AG20443 (cell line): ENCODE measurements around the gene EGLN3.

ENCODE experiments used
- DNase-seq: peaks from one replicate; pipeline ENCODE4 v3.0.0; 2012; ENCODE audit warnings: low spot score, mixed read lengths

Gene EGLN3

DNA sequence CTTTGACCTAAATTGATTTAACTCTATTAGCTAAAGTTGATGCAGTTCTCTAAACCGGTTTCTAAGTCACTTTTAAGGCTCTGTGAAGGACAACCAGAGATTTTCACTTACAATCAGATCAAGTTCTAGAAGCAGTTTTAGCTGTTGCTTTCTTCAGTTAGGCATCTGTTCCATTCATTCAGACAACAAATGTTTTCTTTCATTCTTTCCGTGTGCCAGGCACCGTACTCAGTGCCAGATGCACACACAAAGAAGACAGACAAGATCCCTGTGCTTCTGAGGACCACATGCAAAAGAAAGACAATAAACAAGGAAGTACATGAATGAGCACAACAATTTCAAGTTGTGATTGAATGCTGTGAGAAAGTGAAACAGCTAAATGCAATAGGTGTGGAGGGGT is 11.1 kb upstream of the EGLN3 start:
- no peak for DNase-seq

DNA sequence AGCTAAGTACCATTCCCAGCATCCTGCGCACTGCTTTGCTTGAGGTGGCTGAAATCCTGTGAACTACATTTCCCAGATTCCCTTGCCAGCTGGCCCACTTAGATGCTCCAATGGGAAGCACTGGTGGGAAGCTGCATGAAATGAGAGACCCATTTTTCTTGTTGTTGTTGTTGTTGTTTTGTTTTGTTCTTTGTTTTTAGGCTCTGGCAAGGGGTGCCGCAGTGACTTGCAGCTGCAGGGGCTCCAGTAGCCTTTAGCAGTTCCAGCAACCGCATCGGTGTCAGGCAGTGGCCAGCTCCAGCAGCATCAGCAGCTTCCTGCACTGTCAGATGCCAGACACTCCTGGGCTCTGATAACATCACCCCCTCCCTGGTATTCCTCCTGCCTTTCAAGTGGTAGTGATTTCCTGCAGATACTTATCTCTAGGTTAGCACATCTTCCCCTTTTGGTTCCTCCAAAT is 8.8 kb upstream of the EGLN3 start:
- DNase-seq = no peak

DNA sequence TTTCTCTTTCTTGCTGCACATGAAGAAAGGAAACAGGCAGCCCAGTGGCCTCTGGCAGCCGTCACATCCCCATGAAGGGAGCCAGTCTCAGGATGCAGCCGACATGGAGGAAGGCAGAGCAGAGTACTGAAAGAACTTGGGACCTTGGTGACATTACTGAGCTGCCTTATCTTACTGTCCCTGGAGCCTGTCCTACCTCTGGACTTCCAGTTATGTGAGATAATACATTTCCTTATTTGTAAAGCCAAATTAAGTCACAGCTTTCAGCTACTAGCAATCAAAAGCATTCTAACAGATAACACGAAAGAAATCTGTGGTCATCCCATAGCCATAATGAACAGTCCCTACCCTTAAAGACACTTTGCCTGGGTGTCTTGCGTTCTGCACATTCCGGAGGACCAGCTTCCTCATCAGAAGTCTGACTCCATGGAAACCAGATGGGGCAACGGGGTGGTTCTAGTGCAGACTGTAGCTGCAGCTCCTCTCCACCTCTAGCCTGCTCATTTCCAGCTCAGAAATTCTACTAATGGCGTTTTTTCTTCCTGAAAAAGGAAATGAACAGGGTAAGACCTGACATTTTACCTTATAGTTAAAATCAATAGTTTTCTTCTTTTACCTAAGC is 7.8 kb upstream of the EGLN3 start:
- DNase-seq = no peak

DNA sequence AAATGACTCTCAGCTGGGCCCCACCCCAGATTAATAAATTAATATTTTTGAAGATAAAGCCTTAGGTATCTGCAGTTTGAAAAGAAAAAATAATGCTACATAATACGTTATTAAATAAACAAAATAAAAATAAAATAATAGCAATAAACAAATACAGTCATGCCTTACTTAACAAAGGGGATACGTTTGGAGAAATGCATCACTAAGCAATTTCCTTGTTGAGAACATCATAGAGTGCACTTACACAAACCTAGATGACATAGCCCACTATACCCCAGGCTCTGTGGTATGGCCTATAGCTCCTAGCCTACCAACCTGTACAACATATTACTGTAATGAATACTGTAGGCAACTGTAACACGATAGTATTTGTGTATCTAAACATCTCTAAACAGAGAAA is 7.1 kb upstream of the EGLN3 start:
- no peak for DNase-seq

DNA sequence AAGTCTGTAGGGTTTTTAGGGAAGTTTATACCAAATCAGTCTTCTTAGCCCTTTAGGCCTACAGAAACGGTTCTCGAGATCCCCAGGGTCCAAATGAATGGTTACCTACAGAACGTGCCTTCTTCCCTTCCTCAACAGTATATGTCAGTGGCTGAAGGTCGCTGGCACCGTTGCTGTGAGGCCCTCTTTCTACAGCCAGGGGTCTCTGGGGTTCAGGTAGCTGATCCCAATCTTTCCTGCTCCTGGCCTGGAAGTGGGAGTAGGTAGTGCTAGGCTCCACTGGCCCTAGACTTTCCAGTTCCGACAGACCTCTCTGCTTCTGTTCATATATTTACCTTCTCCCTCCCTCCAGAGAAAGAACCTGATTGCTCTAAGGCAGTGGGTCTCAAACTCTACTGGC is 6.4 kb upstream of the EGLN3 start:
- no peak for DNase-seq

DNA sequence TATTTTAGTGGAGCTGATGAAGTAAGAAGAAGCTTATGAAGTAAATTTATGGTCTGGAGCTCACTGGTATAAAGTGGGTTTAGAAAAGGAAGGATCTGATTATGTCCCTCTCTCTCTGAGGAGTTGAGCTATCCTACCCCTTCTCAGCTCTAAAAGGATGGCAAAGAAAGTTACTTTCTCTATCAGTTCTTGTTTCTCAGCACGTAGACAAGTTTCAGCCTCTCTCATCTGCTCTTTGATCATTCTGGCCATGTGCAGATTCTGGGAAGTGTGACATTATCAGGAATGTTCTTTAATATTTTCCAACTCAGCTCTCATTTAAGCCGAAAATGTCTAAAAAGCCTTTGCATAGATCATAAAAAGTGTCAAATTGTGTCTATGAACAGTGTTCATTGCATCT is 5.8 kb upstream of the EGLN3 start:
- DNase-seq = no peak

DNA sequence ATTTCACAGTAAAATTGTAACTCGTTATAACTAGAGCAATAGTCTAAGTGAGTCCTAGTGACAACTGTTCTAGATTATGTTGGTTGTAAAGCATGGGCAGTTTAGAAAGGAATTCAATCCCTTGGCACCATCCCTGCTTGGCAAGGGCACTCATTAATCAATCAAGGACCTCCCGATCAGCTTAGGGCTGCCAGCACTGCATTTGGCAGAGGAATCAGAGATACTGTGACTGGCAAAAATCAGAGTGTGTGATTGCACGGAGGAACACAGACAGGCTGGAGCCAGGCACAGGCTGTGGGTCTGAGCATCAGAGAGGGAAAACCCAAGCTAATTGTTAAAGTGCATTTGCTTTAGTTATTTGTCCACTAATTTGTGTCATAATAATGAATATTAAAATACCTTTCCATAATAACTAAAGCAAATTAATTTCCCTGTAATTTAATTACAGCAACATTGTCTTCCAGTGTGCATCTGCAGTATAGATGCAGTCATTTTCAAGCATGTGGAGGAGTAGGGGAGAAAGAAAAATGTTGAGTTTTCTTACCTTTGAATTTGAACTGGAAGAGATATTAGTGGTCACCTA is 3.2 kb upstream of the EGLN3 start:
- DNase-seq = no peak

DNA sequence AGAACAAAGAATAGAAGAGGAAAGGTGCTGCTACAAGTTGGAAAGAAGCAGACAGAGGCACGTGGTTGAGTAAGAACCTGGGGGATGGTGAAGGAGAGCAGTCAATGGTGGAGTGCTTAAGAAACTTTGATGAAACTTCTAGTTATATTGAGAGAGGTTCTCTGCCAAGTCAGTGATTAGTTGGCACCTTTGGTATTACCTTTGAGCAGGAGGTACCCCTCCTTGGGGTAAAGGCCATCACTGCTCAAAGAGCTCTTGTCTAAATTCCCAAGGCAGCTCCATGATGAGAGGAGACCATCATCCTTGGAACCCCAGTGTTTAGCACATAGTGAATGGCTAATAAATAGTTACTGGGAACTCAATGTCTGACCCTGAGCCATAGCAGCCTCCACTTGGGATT is 1.7 kb upstream of the EGLN3 start:
- DNase-seq = no peak

DNA sequence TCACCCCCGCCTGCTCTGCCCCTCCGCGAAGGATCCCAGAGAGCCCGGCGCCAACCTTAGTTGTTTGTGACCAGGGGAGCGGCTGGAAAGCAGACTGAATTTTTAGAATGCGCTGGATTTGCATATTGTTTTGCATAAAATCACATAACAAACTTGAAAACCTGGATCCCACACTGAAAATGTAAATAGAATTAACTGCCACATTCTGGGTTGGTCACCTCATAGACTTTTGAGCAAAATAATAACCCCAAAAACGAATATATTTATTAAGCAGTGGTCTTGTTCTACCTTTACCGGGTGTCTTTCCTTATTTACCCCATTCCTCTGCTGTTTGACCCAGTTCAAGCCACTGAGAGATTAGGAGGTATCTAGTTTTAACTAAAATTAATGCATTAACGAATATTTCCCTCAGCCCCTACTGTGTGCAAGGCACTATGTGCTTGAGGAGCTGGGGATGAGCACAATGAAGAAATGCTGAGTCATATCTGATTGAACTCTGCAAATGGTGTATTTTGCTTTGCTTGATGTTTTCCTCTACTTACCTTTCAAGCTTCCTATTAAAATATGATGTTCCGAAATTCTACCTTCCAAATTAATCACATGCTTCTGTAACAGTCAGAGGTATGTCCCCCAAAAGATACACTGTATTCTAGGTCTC is 438 bp upstream of the EGLN3 start:
- no peak for DNase-seq

DNA sequence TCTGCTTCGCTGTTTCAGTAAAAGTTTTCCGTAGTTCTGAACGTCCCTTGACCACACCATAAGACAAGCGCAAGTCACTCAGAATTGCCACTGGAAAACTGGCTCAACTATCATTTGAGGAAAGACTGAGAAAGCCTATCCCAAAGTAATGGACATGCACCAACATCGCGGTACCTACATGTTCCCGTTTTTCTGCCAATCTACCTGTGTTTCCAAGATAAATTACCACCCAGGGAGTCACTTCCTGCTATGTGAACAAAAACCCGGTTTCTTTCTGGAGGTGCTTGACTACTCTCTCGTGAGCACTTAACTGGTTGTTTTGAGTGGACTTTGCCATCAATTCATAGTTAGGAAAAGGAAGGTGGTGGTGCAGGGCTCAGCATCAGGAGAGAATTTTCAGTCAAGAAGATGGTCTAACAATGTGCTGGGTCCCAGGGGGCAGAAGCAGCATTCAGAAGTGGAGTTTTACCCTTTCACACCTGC is 1.4 kb downstream of the EGLN3 start:
- DNase-seq = no peak

DNA sequence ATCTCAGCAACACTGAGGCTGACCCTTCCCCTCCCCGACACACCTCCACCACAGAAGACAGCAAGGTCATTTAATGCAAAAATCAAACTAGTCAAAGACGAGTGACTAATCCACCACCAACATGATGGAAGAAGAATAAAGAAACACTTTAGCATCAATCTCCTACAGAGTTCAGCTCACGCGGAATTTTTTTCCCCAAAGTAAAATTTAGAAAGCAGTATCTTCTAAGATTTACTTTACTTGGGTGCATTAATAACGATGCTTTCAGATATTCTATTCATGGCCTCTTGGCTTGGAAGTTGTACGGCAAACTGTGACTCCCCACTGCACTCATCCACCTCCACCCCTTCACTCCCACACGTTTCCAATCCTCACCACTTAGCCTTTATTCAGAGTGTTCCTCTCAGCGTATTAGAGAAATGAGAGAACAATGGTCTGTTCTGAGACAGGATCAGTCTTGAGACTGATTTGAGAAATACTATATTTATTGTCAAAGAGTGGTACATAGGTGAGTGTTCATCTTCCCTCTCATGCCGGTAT is 1.9 kb downstream of the EGLN3 start:
- DNase-seq = no peak

DNA sequence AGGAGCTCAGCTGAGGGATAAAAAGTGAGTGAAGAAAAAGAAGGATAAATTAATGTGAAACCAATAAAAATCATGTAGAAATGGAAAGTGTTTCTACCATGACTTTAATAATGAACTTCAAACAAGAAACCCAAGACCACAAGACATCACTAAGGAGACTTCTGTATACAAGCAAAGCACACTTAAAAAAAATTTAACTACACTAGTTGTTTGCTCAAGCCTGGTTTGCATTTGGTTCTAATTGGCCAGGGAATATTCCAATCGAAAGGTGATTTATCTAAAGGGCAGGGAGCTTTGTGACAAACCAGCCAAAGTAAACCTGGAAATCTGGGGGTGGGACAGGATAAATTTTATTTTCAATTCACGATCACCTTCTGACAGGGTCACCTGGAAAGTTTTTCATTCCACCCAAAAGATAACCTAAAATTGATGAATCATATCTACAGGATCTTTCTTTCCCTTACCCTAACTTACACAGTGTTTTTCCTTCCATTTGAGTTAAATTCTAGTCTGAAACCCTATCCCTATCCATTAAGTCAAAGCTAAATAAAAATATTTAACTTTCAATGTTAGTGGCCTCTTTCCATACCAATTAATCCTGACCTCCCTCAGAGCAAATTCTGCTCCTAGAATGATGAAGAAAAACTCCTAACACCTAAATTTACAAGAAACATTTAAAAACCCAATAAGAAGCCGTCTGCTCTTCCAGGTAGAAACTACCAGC is 2.6 kb downstream of the EGLN3 start:
- DNase-seq = no peak

DNA sequence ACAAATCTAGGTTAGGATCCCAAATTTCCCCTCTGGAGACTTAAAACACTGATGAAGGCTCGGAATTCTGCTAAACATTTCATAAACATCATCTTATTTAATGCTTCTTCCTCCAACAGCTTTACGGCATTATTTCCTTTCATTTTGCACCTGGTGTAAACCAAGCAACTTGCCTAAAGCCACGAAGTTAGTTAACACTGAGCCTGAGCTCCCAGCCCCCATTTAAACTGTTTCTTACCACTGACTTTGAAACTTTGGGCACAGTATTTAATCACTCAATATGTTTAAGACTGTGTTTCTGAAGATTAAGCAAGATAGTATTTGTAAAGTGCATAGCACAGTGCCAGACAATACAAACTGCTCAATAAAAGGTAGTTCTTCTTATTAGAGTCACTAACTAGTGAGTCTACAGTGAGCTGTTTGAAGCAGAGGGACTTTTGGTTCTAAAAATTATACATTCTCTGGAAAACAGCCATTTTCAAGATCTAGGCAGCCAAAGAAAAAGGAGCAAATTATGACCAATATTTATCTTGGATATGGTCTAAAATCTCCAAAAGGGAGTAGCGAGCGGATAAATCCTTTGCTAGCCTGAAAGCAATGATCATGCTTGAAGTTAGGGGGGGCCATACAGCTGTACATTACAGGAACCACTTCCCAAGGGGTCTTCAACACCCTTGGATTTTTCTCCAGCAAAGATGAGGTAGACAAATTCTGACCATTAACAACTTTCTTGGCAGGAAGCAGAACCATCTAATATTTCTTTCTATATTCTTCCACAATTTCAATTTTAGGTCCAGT is 4.0 kb downstream of the EGLN3 start:
- DNase-seq = no peak

DNA sequence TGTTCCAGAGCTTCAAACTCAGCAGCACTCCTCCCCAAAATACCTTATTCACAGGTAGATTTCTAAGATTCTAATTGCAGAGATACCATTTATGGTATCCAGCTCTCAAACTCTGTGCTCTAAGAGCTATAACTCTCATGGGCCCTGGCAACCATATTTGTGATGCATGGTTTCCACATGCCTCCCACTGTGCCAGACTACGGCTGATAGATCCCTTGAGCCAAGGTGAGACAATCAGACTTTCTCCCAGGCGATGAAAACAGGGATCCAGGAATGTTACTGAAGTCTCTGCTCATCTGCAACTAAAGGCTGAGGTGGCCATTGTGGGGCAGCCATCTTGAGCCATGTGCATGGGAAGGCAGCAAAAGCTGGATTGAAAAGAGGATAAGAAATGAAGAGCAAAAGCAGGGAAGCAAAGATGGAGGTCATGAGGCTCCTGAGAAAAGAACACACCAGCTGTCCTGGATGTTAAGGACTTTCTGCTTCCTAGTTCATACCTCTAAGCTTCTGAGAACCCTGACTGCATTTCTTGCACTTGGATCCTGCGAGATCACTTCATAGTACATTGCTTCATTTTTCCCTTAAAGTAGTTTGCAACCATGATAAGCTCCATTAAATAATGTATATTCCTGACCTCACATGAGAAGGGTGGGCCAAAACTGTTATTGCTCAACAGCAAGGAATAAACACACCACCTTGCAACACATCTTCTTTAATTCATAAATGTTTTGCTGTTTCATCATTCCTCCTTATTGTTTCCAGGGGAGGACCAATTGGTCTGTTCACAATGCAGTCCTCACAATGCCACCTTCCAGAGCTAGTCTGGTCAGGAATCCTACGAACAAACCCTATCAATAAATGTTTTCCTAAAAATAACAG is 5.4 kb downstream of the EGLN3 start:
- no peak for DNase-seq

DNA sequence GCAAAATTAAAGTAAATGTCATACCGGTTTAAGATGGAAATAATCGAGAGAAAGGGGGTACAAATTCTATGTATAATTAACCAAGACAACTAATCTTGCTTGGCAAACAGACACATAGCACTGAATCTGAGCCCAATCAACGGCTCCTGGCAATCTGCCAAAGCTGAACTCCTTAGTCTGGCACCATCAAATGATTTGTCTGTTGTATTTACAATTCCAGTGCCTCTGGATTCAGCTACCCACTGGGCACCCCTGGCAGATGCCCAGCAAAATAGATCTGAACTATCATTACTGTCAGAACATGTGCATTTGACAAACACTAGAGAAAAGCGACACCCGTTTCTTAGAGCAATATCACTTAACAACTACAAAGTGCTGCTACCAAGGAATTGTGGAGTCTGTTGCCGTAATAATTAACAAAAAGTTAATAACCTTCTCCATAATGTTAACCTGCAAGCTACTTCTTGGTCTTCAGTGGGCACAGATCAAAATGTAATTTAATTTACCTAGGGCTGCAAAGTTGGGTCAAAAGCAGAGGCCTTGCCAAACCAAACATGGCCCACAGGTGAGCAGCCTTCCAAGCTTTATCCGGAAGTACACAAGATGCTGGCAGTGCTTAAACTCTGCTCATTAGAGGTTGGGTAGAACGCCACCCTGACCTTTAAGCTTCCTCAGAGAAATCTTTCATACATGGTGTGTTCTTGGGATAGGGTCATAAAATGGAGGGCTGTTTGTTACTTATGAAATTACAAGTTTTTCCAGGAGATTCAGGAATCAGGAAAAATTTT is 7.6 kb downstream of the EGLN3 start:
- DNase-seq = no peak

DNA sequence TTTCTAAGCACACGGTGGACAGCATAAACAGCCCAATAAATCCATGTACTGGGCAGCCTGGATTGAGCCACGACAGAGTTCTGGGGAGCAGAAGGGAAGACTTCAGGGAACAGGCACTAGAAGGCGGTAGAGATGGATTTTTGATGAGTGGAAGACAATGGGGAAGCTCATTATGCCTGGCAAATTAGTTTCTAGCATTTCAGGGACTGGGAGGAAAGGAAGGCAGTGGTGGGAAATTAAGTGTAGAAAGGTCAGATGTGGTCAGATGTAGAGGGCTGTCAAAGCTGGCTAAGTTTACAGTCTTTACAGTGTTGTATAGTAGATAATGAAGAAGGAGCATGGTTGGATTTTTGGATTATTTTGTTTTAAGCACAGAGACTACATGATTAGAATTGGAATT is 9.2 kb downstream of the EGLN3 start:
- no peak for DNase-seq

DNA sequence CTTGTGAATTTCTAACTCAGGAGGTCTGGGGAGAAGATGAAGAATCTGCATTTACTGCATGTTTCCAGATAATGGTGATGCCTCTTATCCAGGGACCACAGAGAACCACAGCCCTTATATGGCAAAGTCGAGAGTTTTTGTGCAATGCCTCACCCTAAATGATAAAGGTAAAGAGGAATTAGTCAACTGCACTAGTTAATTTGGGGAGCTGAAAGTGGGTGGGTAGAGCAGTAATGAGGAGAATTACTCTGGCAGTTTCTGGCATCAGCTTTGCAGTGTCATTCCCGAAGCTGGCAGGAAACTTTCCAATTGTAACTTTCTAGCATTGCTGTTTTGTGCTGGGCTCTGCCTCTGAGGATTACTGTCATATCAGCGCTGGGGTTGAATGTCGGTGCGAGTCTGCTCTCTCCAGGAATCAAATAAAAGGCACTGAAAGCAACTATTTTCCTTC is 10.3 kb downstream of the EGLN3 start:
- DNase-seq = no peak

DNA sequence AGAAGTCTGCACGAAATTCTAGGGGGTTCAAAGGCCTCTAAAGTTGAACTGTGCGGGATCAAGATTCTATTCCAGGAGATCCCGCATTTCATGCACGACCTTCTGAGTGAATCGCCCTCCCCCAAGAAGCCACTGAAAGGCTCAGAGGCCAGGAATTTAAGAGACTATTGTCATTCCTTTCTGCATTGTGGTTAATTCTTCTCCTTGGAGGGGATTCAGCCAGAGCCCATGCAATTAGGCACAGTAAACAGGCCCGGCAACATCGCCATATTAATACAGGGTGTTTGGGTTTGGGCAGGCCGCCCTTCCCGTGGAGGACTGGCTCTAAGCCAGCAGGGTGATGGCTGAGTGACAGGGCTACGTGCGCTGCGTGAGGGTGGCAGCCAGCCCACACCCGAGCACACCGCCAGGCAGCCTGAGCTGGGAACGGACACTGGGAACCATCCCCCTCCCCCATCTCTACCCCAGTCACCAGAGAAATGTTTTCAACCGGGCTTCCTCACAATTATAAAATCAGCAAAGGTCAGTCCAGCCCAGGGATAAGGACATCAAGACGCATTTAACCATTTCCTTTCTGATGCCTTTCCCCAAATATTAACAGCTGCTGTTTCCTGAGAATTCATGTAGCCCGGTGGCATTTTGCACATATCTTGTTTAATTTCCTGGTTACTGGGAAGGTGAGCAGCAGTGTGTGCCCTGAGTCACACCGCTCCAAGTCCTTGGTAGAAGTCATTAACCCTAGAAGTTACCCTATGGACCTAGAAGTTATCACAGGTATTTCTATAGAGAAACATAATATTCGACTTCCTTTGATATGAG is 12.5 kb downstream of the EGLN3 start:
- no peak for DNase-seq

DNA sequence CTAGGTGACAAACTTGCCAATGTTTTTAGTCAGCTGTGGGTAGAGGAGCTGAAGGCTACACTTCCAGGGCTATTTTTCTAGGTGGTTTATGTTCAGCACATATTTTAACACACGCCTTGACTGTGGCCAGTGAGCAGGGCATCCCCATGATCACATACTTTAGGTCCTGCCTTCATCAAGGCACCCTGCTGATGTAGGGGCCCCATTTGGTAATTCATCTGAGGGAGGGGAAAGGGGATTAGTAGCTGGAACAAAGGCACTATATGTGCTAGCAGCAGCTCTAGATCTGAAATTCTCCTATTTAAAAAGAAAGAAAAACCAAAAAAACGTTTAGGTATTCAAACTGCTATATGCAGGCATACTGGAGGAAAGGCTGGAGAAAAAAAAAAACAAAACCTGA is 14.5 kb downstream of the EGLN3 start:
- no peak for DNase-seq
